ENCODE results near the gene C1QL4.

- TF ChIP-seq, protein P1, sequence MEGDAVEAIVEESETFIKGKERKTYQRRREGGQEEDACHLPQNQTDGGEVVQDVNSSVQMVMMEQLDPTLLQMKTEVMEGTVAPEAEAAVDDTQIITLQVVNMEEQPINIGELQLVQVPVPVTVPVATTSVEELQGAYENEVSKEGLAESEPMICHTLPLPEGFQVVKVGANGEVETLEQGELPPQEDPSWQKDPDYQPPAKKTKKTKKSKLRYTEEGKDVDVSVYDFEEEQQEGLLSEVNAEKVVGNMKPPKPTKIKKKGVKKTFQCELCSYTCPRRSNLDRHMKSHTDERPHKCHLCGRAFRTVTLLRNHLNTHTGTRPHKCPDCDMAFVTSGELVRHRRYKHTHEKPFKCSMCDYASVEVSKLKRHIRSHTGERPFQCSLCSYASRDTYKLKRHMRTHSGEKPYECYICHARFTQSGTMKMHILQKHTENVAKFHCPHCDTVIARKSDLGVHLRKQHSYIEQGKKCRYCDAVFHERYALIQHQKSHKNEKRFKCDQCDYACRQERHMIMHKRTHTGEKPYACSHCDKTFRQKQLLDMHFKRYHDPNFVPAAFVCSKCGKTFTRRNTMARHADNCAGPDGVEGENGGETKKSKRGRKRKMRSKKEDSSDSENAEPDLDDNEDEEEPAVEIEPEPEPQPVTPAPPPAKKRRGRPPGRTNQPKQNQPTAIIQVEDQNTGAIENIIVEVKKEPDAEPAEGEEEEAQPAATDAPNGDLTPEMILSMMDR (IDR thresholded peaks at IDR 0.05; ENCODE audit: borderline replicate concordance, extremely low read depth, low read length, poor library complexity, severe bottlenecking) = no peak
- TF ChIP-seq EZH2 (IDR thresholded peaks at IDR 0.05; ENCODE audit: borderline replicate concordance, low read depth, low read length, severe bottlenecking) = no peak
Observed at GRCh38 chr12:49368240-49368600, 31.2 kb upstream of the C1QL4 start.
